HL-60 (cell line): Measurements from ENCODE around the gene LRRC46.

Source experiments
- DNase-seq, 2 experiments: peaks; one replicate each; pipeline ENCODE4 v3.0.0-alpha.2; 2010 to 2020; ENCODE audit warnings: low read depth in 1 of 2, low spot score in 1 of 2
- H3K27ac ChIP-seq: fragments of 250-450 bp; sonication (Bioruptor Pico); replicated peaks from 2 replicates; pipeline ENCODE4 v1.5.1; 2020; ENCODE audit warnings: mild to moderate bottlenecking, moderate library complexity
- H3K27me3 ChIP-seq: fragments of 250-450 bp; sonication (Bioruptor Pico); 2 replicates; pipeline ENCODE4 v1.5.1; 2021; ENCODE audit warnings: mild to moderate bottlenecking, moderate library complexity; ENCODE audit not compliant: insufficient read depth, poor library complexity, severe bottlenecking
- H3K4me3 ChIP-seq: replicated peaks from 2 replicates; pipeline ENCODE4 v1.5.1; 2011; ENCODE audit warnings: mild to moderate bottlenecking, control low read depth, low read length; ENCODE audit not compliant: insufficient read depth
- GABPA ChIP-seq: IDR thresholded peaks from 2 replicates; pipeline ENCODE4 v1.6.1; 2012; ENCODE audit warnings: low read depth
- POLR2AphosphoS5 ChIP-seq: IDR thresholded peaks from 2 replicates; pipeline ENCODE4 v1.6.1; 2012; ENCODE audit warnings: low read depth
- SPI1 ChIP-seq: IDR thresholded peaks from 2 replicates; pipeline ENCODE4 v1.6.1; 2012; ENCODE audit warnings: low read depth, mild to moderate bottlenecking, borderline replicate concordance
- TF ChIP-seq, protein P1 (sequence below): IDR thresholded peaks from one replicate; pipeline ENCODE4 v1.5.1; 2011; ENCODE audit warnings: low read length, control low read depth, inconsistent platforms; ENCODE audit not compliant: insufficient read depth
- TF ChIP-seq, protein P2 (sequence below): IDR thresholded peaks from 2 replicates; pipeline ENCODE4 v1.6.1; 2012; ENCODE audit warnings: low read depth; ENCODE audit not compliant: insufficient replicate concordance

The LRRC46 gene

DNA sequence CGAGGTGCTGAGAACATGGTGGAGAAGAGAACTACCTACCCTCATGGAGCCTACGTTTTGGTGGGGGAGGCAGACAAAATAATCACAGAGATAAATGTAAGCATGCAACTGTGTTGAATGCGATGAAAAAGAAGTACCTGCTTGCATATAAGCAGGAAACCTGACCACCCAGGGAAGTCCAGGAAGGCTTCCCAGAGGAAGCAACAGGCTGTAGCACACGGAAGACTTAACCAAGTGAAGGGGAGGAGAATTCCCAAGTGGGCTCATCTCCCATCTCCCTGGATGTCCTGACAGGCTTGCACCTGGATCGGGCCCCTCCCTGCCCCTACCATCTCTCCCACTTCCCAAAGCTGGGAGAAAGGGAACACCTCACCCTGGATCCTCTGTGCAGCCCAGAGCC lies 7.6 kb downstream of the LRRC46 start:
- Histone ChIP-seq H3K4me3 (no peak overlapping the region), H3K27ac (no peak overlapping the region), H3K27me3 (no peaks in the 10 kb centered on the region)
- TF ChIP-seq, protein P1, sequence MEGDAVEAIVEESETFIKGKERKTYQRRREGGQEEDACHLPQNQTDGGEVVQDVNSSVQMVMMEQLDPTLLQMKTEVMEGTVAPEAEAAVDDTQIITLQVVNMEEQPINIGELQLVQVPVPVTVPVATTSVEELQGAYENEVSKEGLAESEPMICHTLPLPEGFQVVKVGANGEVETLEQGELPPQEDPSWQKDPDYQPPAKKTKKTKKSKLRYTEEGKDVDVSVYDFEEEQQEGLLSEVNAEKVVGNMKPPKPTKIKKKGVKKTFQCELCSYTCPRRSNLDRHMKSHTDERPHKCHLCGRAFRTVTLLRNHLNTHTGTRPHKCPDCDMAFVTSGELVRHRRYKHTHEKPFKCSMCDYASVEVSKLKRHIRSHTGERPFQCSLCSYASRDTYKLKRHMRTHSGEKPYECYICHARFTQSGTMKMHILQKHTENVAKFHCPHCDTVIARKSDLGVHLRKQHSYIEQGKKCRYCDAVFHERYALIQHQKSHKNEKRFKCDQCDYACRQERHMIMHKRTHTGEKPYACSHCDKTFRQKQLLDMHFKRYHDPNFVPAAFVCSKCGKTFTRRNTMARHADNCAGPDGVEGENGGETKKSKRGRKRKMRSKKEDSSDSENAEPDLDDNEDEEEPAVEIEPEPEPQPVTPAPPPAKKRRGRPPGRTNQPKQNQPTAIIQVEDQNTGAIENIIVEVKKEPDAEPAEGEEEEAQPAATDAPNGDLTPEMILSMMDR = no peak
- no peak for TF ChIP-seq SPI1
- no peak for DNase-seq

DNA sequence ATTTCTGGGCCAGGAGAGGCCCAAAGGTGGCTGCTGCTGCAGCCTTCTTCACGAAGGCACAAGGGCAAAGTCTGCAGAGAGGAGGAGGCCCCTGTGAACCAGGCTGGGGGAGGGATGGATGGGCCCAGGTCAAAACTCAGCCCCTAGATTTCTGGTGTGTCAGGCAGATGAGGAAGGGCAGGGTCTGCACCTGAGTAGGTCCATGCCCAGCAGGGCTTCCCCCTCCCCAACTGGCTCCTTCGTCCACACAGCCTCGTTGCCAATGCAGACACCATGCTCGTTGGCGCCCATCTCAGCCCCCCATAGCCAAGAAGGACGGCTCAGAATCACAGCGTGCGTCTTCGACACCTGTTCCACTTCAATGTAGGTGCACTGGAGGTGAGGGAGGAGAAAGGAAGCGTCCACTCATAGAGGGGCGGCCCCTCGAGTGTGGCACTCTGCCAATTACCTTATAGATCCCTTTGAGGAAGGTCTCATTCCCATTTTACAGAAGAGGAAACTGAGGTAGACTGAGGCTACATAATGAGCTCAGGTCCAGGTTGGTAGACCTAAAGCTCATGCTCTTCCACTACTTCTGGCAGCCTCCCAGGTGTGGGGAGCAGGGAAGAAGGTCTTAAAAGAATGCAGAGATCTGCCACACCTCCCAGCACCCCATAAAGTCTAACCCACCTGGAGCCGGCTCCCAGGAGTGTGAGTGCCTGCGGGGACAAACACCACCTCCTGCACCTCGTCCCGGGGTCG lies 8.7 kb downstream of the LRRC46 start:
- Histone ChIP-seq H3K27ac (no peak overlapping the region), H3K4me3 (peak overlapping the region; percentile 92), H3K27me3 (peaks cover 3% of the 10 kb centered on the region)
- no peak for DNase-seq
- TF ChIP-seq, protein P2, sequence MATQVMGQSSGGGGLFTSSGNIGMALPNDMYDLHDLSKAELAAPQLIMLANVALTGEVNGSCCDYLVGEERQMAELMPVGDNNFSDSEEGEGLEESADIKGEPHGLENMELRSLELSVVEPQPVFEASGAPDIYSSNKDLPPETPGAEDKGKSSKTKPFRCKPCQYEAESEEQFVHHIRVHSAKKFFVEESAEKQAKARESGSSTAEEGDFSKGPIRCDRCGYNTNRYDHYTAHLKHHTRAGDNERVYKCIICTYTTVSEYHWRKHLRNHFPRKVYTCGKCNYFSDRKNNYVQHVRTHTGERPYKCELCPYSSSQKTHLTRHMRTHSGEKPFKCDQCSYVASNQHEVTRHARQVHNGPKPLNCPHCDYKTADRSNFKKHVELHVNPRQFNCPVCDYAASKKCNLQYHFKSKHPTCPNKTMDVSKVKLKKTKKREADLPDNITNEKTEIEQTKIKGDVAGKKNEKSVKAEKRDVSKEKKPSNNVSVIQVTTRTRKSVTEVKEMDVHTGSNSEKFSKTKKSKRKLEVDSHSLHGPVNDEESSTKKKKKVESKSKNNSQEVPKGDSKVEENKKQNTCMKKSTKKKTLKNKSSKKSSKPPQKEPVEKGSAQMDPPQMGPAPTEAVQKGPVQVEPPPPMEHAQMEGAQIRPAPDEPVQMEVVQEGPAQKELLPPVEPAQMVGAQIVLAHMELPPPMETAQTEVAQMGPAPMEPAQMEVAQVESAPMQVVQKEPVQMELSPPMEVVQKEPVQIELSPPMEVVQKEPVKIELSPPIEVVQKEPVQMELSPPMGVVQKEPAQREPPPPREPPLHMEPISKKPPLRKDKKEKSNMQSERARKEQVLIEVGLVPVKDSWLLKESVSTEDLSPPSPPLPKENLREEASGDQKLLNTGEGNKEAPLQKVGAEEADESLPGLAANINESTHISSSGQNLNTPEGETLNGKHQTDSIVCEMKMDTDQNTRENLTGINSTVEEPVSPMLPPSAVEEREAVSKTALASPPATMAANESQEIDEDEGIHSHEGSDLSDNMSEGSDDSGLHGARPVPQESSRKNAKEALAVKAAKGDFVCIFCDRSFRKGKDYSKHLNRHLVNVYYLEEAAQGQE = no peak
- no peak for TF ChIP-seq POLR2AphosphoS5
- TF ChIP-seq, protein P1 = no peak
- no peak for TF ChIP-seq GABPA
- no peak for TF ChIP-seq SPI1

DNA sequence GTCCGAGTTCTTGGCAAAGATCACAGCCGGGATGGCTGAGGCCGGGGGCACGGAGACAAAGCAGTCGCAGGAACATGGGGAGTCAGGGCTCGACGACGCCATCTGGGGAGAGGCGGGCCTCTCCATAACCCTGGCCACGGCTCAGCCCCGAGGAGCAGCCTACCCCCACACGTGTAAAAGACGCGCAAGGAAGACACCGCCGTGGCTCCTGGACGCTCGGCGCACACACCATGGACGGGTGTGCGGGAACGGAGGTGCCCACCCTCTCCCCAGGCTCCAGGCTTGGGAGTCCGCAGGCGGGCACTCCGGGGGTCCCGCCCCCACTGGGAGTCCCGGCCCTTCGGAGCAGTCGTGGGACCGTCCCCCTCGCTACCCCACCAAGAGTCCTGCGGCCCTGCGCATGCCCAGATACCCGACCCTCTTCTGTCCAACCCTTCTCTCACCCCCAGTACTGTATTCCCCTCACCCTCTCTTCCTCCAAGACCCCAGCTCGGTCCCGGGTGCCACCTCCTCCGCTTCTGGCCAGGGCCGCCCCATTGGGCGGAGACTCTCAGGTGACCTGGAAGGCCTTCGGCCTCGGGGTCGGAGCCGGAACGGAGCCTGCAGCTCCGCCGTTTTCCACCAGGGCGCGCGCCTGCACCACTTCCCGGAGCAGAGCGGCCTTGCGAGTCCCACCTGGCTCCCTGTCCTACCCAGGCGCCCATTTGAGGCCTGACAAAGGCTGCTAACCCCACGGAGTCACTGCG lies 9.4 kb downstream of the LRRC46 start, which contains the start of gene SCRN2:
Gene SCRN2, minus strand, starts transcription at position 532 of the 746 bp plus-strand sequence. Its CDS starts 430 bp downstream, at position 102.
- peak; percentile 82 to 87 for DNase-seq
- peak within 1 kb of the TSS; percentile 92 for H3K4me3 ChIP-seq
- H3K27me3 ChIP-seq = peaks cover 5% of the 10 kb centered on the region
- TF ChIP-seq SPI1 = no peak
- peak; percentile 18; the same call in 1 of the 2 replicates for TF ChIP-seq GABPA
- TF ChIP-seq, protein P2 = no peak
- no peak; the same call in 1 of the 2 replicates for TF ChIP-seq POLR2AphosphoS5
- TF ChIP-seq, protein P1 = peak; percentile 75
- H3K27ac ChIP-seq = peak within 1 kb of the TSS; percentile 39
